Transverse colon (tissue), 4 donors: ENCODE data around the gene KREMEN1.

Experiments
- POLR2A ChIP-seq: fragments of 450-650 bp; IDR thresholded peaks from one replicate; pipeline ENCODE4 v1.6.1; 2016; ENCODE audit warnings: antibody characterized with exemption, mild to moderate bottlenecking, moderate library complexity
- POLR2AphosphoS5 ChIP-seq, 3 donors: sonication (generic); formaldehyde crosslinking; IDR thresholded peaks; one replicate each; pipeline ENCODE4 v1.6.1; 2016; ENCODE audit warnings: antibody characterized with exemption in 3 of 3
- TF ChIP-seq, protein P1 (sequence below), 5 experiments: fragments of 200-600 bp in 3 of 5; fragments of 450-650 bp in 2 of 5; sonication (generic) in 3 of 5; IDR thresholded peaks; 1 replicate in 2 of 5; 2 replicates in 3 of 5; pipeline ENCODE4 v1.5.1; 2016 to 2017; ENCODE audit warnings: antibody characterized with exemption in 5 of 5, inconsistent platforms in 3 of 5, mild to moderate bottlenecking in 2 of 5, moderate library complexity in 1 of 5

DNA sequence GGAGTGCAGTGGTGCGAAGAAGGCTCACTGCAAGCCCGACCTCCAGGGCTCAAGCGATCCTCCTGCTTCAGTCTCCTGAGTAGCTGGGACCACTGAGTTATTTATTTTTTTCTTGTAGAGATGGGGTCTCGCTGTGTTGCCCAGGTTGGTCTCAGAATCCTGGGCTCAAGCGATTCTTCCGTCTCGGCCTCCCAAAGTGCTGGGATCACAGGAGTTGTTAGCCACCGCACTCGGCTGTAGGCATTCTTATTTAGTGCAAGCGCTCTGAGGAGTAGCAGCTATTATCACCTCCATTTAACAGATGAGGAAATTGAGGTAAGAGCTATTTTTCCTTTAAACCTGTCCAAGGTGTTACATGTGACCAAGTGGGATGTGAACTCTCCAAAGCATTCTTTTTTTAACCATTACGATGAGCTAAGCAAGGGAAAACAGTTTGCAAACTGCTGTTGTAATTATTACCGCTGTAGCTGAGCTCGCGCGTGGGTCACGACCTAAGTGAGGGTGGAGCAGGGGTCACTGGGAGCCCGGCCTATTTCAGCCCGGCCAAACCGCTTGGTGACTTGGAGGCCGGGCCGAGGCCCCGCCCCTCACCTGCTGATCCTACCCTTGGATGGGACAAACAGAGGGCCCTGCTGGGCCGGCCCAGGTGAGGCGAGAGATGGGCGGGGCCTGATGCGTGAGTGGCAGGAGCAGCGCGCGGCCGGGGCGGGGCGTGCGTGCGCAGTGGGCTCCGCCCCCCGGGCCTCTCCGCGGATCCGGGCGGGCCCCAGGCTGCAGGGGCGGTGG is 449 bp upstream of the KREMEN1 start:
- TF ChIP-seq POLR2AphosphoS5 (IDR thresholded peaks at IDR 0.05) = no peak
- TF ChIP-seq, protein P1, sequence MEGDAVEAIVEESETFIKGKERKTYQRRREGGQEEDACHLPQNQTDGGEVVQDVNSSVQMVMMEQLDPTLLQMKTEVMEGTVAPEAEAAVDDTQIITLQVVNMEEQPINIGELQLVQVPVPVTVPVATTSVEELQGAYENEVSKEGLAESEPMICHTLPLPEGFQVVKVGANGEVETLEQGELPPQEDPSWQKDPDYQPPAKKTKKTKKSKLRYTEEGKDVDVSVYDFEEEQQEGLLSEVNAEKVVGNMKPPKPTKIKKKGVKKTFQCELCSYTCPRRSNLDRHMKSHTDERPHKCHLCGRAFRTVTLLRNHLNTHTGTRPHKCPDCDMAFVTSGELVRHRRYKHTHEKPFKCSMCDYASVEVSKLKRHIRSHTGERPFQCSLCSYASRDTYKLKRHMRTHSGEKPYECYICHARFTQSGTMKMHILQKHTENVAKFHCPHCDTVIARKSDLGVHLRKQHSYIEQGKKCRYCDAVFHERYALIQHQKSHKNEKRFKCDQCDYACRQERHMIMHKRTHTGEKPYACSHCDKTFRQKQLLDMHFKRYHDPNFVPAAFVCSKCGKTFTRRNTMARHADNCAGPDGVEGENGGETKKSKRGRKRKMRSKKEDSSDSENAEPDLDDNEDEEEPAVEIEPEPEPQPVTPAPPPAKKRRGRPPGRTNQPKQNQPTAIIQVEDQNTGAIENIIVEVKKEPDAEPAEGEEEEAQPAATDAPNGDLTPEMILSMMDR (IDR thresholded peaks at IDR 0.05) = no peak
- TF ChIP-seq POLR2A = no peak
